NCI-H526 (cell line): ENCODE data around the gene ZSWIM6.

Experiments
- DNase-seq, 2 experiments: peaks; one replicate each; lab custom pipeline; 2025; lab: John Stamatoyannopoulos, UW

ZSWIM6 gene

GRCh38 chr5:61549530-61549929 lies 217.5 kb downstream of the ZSWIM6 start:
- DNase-seq: no peak

- DNase-seq: no peak
Observed at GRCh38 chr5:61551637-61552313, 219.7 kb downstream of the ZSWIM6 start.

GRCh38 chr5:61559146-61559545 lies 227.1 kb downstream of the ZSWIM6 start:
- no peak for DNase-seq

GRCh38 chr5:61559722-61560121 lies 227.7 kb downstream of the ZSWIM6 start:
- DNase-seq: no peak

- no peak for DNase-seq
Observed at GRCh38 chr5:61563401-61563800, 231.3 kb downstream of the ZSWIM6 start.

- no peak for DNase-seq
Observed at GRCh38 chr5:61567337-61567736, 235.3 kb downstream of the ZSWIM6 start.

- no peak for DNase-seq
Observed at GRCh38 chr5:61569353-61569752, 237.3 kb downstream of the ZSWIM6 start.

GRCh38 chr5:61570767-61571166 lies 238.7 kb downstream of the ZSWIM6 start:
- DNase-seq: no peak

- DNase-seq: no peak
Observed at GRCh38 chr5:61572959-61573358, 240.9 kb downstream of the ZSWIM6 start.

- DNase-seq: no peak
Observed at GRCh38 chr5:61575103-61575502, 243.0 kb downstream of the ZSWIM6 start.

GRCh38 chr5:61575581-61575980 lies 243.5 kb downstream of the ZSWIM6 start:
- no peak for DNase-seq

- no peak for DNase-seq
Observed at GRCh38 chr5:61576556-61576955, 244.5 kb downstream of the ZSWIM6 start.

- DNase-seq: no peak
Observed at GRCh38 chr5:61578858-61579503, 246.9 kb downstream of the ZSWIM6 start.

GRCh38 chr5:61582205-61582820 lies 250.3 kb downstream of the ZSWIM6 start:
- DNase-seq: no peak

- no peak for DNase-seq
Observed at GRCh38 chr5:61582887-61583286, 250.8 kb downstream of the ZSWIM6 start.

GRCh38 chr5:61586096-61587084 lies 254.3 kb downstream of the ZSWIM6 start:
- no peak for DNase-seq

- DNase-seq: no peak
Observed at GRCh38 chr5:61587125-61587524, 255.1 kb downstream of the ZSWIM6 start.

- DNase-seq: no peak
Observed at GRCh38 chr5:61588216-61588615, 256.2 kb downstream of the ZSWIM6 start.

GRCh38 chr5:61589946-61590345 lies 257.9 kb downstream of the ZSWIM6 start:
- DNase-seq: no peak

- no peak for DNase-seq
Observed at GRCh38 chr5:61590473-61590872, 258.4 kb downstream of the ZSWIM6 start.

GRCh38 chr5:61591859-61592258 lies 259.8 kb downstream of the ZSWIM6 start:
- DNase-seq: no peak

- DNase-seq: no peak
Observed at GRCh38 chr5:61595426-61595825, 263.4 kb downstream of the ZSWIM6 start.
